ENCODE results near the gene CDHR2.

CDHR2 gene

GRCh38 chr5:176603091-176603490, 53.9 kb downstream of the CDHR2 start:
- Histone ChIP-seq H3K27ac (no peak overlapping the region), H3K9ac (peak overlapping the region; percentile 20; the same call in 1 of the 2 replicates), H3K4me2 (peak overlapping the region; percentile 61), H3K27me3 (no peaks in the 10 kb centered on the region; the same call in 1 of the 2 replicates), H4K20me1 (peaks cover 93% of the 10 kb centered on the region), H3K9me3 (no peaks in the 10 kb centered on the region), H3K36me3 (peaks cover 23% of the 10 kb centered on the region), H3K4me1 (peaks cover 42% of the 10 kb centered on the region), H3K4me3 (no peak overlapping the region)
- no peak for TF ChIP-seq Cebpa-rat (IDR thresholded peaks at IDR 0.05)

- Histone ChIP-seq H3K9ac (peak overlapping the region; percentile 33), H3K4me1 (peaks cover 56% of the 10 kb centered on the region), H3K9me3 (no peaks in the 10 kb centered on the region), H3K4me2 (peak overlapping the region; percentile 69), H3K36me3 (0 out of 2 replicates have a peak, but pooled peaks cover 2% of the 10 kb centered on the region), H4K20me1 (peaks cover 80% of the 10 kb centered on the region), H3K4me3 (no peak overlapping the region), H3K27ac (peak overlapping the region; percentile 54), H3K27me3 (no peaks in the 10 kb centered on the region)
- no peak for TF ChIP-seq Cebpa-rat (IDR thresholded peaks at IDR 0.05)
Measured at GRCh38 chr5:176606032-176606431, 56.9 kb downstream of the CDHR2 start.

GRCh38 chr5:176606875-176607274, 57.7 kb downstream of the CDHR2 start:
- H3K9me3 ChIP-seq = no peaks in the 10 kb centered on the region
- H3K4me3 ChIP-seq = no peak overlapping the region
- peaks cover 56% of the 10 kb centered on the region for H3K4me1 ChIP-seq
- H3K9ac ChIP-seq = no peak overlapping the region; the same call in 1 of the 2 replicates
- H3K4me2 ChIP-seq = peak overlapping the region; percentile 69
- H4K20me1 ChIP-seq = peaks cover 72% of the 10 kb centered on the region
- H3K36me3 ChIP-seq = no peaks in the 10 kb centered on the region
- no peak overlapping the region for H3K27ac ChIP-seq
- H3K27me3 ChIP-seq = no peaks in the 10 kb centered on the region
- no peak for TF ChIP-seq Cebpa-rat (IDR thresholded peaks at IDR 0.05)

DNA sequence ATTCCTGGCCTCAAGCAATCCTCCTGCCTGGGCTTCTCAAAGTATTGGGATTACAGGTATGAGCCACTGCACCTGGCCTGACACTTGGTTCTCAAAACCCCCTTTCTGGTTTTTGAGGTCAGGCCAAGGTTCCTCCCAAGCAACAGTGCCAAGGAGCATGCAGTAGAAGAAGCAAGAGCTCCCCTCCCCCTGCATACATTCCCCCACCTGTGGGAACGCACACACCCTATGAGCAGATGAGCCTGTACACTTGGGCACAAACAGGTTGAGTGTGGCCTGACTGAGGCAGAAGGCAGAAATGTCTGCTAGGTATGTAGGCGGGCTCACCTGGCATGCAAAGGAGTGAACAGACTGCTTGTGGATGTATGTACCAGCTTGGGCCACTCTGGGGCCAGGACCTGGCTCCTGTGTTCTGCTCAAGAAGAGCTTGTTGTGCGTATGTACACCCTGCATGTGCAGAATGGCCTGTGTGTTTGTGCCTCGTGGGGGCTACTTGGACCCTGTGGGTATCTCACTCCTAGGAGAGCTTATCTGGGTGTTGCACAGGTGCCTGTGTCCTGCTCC, 59.1 kb downstream of the CDHR2 start:
- Histone ChIP-seq H3K9me3 (no peaks in the 10 kb centered on the region), H3K27me3 (no peaks in the 10 kb centered on the region), H3K4me3 (no peak overlapping the region), H3K4me1 (peaks cover 51% of the 10 kb centered on the region), H4K20me1 (peaks cover 59% of the 10 kb centered on the region), H3K9ac (no peak overlapping the region), H3K36me3 (no peaks in the 10 kb centered on the region), H3K4me2 (peak overlapping the region; percentile 95), H3K27ac (no peak overlapping the region)
- no peak for TF ChIP-seq Cebpa-rat (IDR thresholded peaks at IDR 0.05)

DNA sequence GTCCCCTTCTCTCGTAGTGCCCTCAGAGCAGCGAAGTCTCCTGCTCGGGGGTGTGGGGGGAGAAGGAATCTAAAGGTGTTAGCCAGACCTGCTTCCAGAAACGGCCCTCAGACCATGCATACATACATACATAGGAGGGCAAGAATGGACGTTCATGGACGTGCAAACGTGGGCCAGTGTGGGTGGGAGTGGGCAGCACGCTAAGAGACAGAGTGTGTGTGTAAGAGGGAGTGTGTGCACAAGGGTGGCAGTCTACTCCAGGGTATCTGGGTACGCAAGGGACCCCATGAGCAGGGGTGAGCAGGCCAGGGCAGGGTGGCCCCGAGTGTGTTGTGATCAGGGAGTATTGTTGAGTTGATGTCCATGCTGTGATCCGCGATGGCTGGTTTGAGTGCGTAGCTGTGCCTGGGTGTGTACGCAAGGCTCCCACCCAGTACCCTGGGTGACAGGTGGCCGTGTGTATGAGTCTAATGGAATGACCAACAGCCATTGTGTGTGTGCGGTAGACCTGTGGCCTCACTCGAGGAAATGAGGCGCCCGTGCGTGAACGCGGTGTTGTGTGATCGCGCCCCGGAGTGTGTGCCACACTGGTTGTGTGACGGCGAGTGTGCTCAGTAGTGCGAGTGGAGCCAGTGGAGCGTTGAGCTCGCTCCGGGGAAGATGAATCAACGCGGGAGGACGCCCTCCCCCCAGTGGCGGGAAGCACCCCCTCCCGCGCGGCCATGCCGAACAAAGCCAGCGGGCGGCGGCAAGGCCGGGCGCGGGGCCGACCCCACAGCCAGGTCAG, 60.0 kb downstream of the CDHR2 start:
- Histone ChIP-seq H3K27me3 (no peaks in the 10 kb centered on the region), H3K4me1 (peaks cover 42% of the 10 kb centered on the region), H3K4me2 (peak overlapping the region; percentile 95), H3K9ac (peak overlapping the region; percentile 76), H4K20me1 (peaks cover 50% of the 10 kb centered on the region), H3K9me3 (no peaks in the 10 kb centered on the region), H3K4me3 (peak overlapping the region; percentile 81), H3K27ac (peak overlapping the region; percentile 37; the same call in 1 of the 2 replicates), H3K36me3 (no peaks in the 10 kb centered on the region)
- no peak for TF ChIP-seq Cebpa-rat (IDR thresholded peaks at IDR 0.05)

GRCh38 chr5:176609724-176610434, 60.7 kb downstream of the CDHR2 start, which contains the start of gene GPRIN1:
GPRIN1 (minus strand) TSS chr5:176610156; CDS start chr5:176599834, 10,322 bp downstream.
- Histone ChIP-seq H3K4me1 (peaks cover 39% of the 10 kb centered on the region), H4K20me1 (peaks cover 45% of the 10 kb centered on the region), H3K4me2 (peak within 1 kb of the TSS; percentile 95), H3K4me3 (peak within 1 kb of the TSS; percentile 81), H3K36me3 (no peaks in the 10 kb centered on the region), H3K27me3 (no peaks in the 10 kb centered on the region), H3K9me3 (no peaks in the 10 kb centered on the region), H3K27ac (peak within 1 kb of the TSS; percentile 77), H3K9ac (peak within 1 kb of the TSS; percentile 76)
- no peak for TF ChIP-seq Cebpa-rat (IDR thresholded peaks at IDR 0.05)

DNA sequence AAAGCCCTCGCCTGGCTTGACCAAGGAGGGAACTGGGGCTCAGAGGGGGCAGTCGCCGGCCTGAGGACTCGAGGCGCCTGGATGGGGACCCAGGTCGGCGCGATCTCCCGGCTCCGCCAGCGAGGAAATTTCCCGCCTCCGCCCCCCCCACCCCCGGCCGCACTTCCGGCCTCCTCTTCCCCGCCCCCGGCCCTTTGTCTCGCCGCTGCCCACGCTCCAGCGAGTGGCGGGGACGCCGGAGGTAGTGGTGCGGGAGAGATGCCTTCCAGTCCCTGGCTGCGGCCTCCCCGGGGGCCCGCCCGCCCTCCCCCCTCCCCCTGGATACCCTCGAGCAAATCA, 61.3 kb downstream of the CDHR2 start:
- Histone ChIP-seq H3K9ac (peak overlapping the region; percentile 76; the same call in 1 of the 2 replicates), H3K36me3 (no peaks in the 10 kb centered on the region)

DNA sequence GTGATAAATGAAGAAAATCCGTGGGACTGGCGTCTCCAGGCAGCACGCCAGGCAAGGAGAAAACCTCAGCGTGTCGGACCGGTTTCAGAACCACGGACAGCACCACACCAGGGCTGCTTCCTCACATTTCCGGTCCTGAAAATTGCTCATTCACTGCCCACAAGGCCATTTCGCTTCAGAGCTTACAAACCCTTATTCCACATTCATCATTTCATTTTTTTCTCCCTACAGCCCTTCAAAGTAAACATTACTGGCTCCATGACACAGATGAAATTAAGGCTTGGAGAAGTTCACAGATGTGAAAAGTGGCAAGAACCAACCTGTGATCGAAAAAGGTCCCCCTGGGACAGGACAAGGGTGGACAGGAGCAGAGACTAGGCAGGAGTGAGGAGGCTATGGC, 62.3 kb downstream of the CDHR2 start:
- Histone ChIP-seq H3K27me3 (no peaks in the 10 kb centered on the region), H3K4me3 (no peak overlapping the region), H3K9me3 (no peaks in the 10 kb centered on the region), H4K20me1 (peaks cover 30% of the 10 kb centered on the region), H3K4me1 (peaks cover 33% of the 10 kb centered on the region), H3K27ac (no peak overlapping the region), H3K36me3 (no peaks in the 10 kb centered on the region), H3K4me2 (no peak overlapping the region), H3K9ac (no peak overlapping the region)
- no peak for TF ChIP-seq Cebpa-rat (IDR thresholded peaks at IDR 0.05)

More for the DNA sequence above, 61.3 kb downstream of the CDHR2 start:
- peak overlapping the region; percentile 81 for H3K4me3 ChIP-seq
- peak overlapping the region; percentile 77; the same call in 1 of the 2 replicates for H3K27ac ChIP-seq
- H3K9me3 ChIP-seq = no peaks in the 10 kb centered on the region
- H3K4me1 ChIP-seq = peaks cover 40% of the 10 kb centered on the region
- TF ChIP-seq Cebpa-rat (IDR thresholded peaks at IDR 0.05) = no peak
- peak overlapping the region; percentile 95 for H3K4me2 ChIP-seq
- no peaks in the 10 kb centered on the region for H3K27me3 ChIP-seq
- H4K20me1 ChIP-seq = peaks cover 41% of the 10 kb centered on the region

GRCh38 chr5:176612008-176612407, 62.9 kb downstream of the CDHR2 start:
- H3K4me2 ChIP-seq = no peak overlapping the region
- H3K27ac ChIP-seq = no peak overlapping the region
- no peak overlapping the region for H3K9ac ChIP-seq
- peaks cover 27% of the 10 kb centered on the region for H3K4me1 ChIP-seq
- no peaks in the 10 kb centered on the region for H3K27me3 ChIP-seq
- no peak for TF ChIP-seq Cebpa-rat (IDR thresholded peaks at IDR 0.05)
- H4K20me1 ChIP-seq = peaks cover 25% of the 10 kb centered on the region
- no peaks in the 10 kb centered on the region for H3K36me3 ChIP-seq
- H3K4me3 ChIP-seq = no peak overlapping the region
- H3K9me3 ChIP-seq = no peaks in the 10 kb centered on the region

All from BLaER1 (cell line).